Neural cell (in vitro differentiated cells): Measurements from ENCODE around the gene ZNF532. TPM values are rescaled to one million over a fixed set of nuclear protein-coding genes. Genes with fewer than 3 reads are reported as not detected.

ENCODE experiments used
- H2AFZ ChIP-seq: fragments of 200-600, 300-800 bp; sonication (generic), shearing (Covaris generic); 2 replicates; pipeline ENCODE4 v1.6.0; 2014; ENCODE audit warnings: low read depth, mild to moderate bottlenecking, antibody characterized with exemption, low read length, moderate library complexity
- H3F3A ChIP-seq: fragments of 200-600 bp; shearing (Covaris generic); 2 replicates; pipeline ENCODE4 v1.6.1; 2016; ENCODE audit warnings: mild to moderate bottlenecking, moderate library complexity, mixed read lengths, antibody characterized with exemption, low read length; ENCODE audit not compliant: insufficient read depth, poor library complexity, severe bottlenecking
- H3K27ac ChIP-seq: fragments of 200-600, 300-800 bp; sonication (generic), shearing (Covaris generic); 2 replicates; pipeline ENCODE4 v1.5.1; 2014; ENCODE audit warnings: mild to moderate bottlenecking, low read length, moderate library complexity
- H3K27me3 ChIP-seq: fragments of 300-800, 200-600 bp; sonication (generic), shearing (Covaris generic); 2 replicates; pipeline ENCODE4 v1.6.0; 2014; ENCODE audit warnings: mild to moderate bottlenecking, low read depth, low read length, moderate library complexity; ENCODE audit not compliant: insufficient read depth
- H3K36me3 ChIP-seq: fragments of 300-800, 200-600 bp; sonication (generic), shearing (Covaris generic); 2 replicates; pipeline ENCODE4 v1.5.1; 2014; ENCODE audit warnings: mild to moderate bottlenecking, antibody characterized with exemption, low read length, moderate library complexity; ENCODE audit not compliant: insufficient read depth
- H3K4me2 ChIP-seq: fragments of 300-800, 200-600 bp; sonication (generic), shearing (Covaris generic); 2 replicates; pipeline ENCODE4 v1.6.0; 2014; ENCODE audit warnings: mild to moderate bottlenecking, low read length
- H3K4me3 ChIP-seq: fragments of 300-800, 200-600 bp; sonication (generic), shearing (Covaris generic); 2 replicates; pipeline ENCODE4 v1.5.1; 2014; ENCODE audit warnings: mild to moderate bottlenecking, low read length, moderate library complexity
- H3K79me2 ChIP-seq: fragments of 200-600 bp; shearing (Covaris generic); replicated peaks from 2 replicates; pipeline ENCODE4 v1.6.0; 2014; ENCODE audit warnings: mild to moderate bottlenecking, low read length, moderate library complexity; ENCODE audit not compliant: insufficient read depth
- H3K9ac ChIP-seq: fragments of 300-800, 200-600 bp; sonication (generic), shearing (Covaris generic); 2 replicates; pipeline ENCODE4 v1.6.1; 2016; ENCODE audit warnings: mild to moderate bottlenecking, low read length, mixed read lengths
- H3K9me2 ChIP-seq: fragments of 200-600 bp; shearing (Covaris generic); 2 replicates; pipeline ENCODE4 v1.6.1; 2016; ENCODE audit warnings: mild to moderate bottlenecking, low read length, mixed read lengths; ENCODE audit not compliant: insufficient read depth
- H3K9me3 ChIP-seq: fragments of 200-600, 300-800 bp; sonication (generic), shearing (Covaris generic); 2 replicates; pipeline ENCODE4 v1.6.1; 2016; ENCODE audit warnings: mild to moderate bottlenecking, mixed run types, low read length, moderate library complexity, mixed read lengths
- H4K20me1 ChIP-seq: fragments of 200-600 bp; shearing (Covaris generic); 2 replicates; pipeline ENCODE4 v1.6.1; 2016; ENCODE audit warnings: mild to moderate bottlenecking, mixed run types; ENCODE audit not compliant: insufficient read depth
- EP300 ChIP-seq: fragments of 450-650 bp; conservative IDR thresholded peaks from 2 replicates; pipeline ENCODE4 v1.6.1; 2014; ENCODE audit warnings: antibody characterized with exemption, mild to moderate bottlenecking, moderate library complexity; ENCODE audit not compliant: poor library complexity, severe bottlenecking
- EZH2 ChIP-seq: fragments of 200-600, 300-800 bp; shearing (Covaris generic), sonication (generic); IDR thresholded peaks from 2 replicates; pipeline ENCODE4 v1.6.1; 2014; ENCODE audit warnings: antibody characterized with exemption, low read length, borderline replicate concordance, mild to moderate bottlenecking; ENCODE audit not compliant: insufficient read depth, poor library complexity, severe bottlenecking
- MXI1 ChIP-seq: fragments of 450-650 bp; conservative IDR thresholded peaks from 2 replicates; pipeline ENCODE4 v1.6.1; 2014; ENCODE audit warnings: antibody characterized with exemption, mild to moderate bottlenecking; ENCODE audit not compliant: poor library complexity, severe bottlenecking
- POLR2AphosphoS5 ChIP-seq: IDR thresholded peaks from 2 replicates; pipeline ENCODE4 v1.6.1; 2012
- RAD21 ChIP-seq: fragments of 450-650 bp; conservative IDR thresholded peaks from 2 replicates; pipeline ENCODE4 v1.6.1; 2014; ENCODE audit warnings: antibody characterized with exemption, mild to moderate bottlenecking, moderate library complexity
- SMC3 ChIP-seq: fragments of 450-650 bp; conservative IDR thresholded peaks from 2 replicates; pipeline ENCODE4 v1.6.1; 2014; ENCODE audit warnings: antibody characterized with exemption, mild to moderate bottlenecking, moderate library complexity; ENCODE audit not compliant: poor library complexity
- TAF1 ChIP-seq: IDR thresholded peaks from 2 replicates; pipeline ENCODE4 v1.6.1; 2012; ENCODE audit warnings: low read depth
- polyA plus RNA-seq: library from polyadenylated mRNA; depleted of rRNA; stranded (reverse); fragments of >200 nt; gene quantifications from 2 replicates; pipeline ENCODE4 v1.2.3, GENCODE V29; 2014
- TF ChIP-seq, protein P1 (sequence below): fragments of 450-650 bp; IDR thresholded peaks from 2 replicates; pipeline ENCODE4 v1.5.1; 2014; ENCODE audit warnings: antibody characterized with exemption, mild to moderate bottlenecking, moderate library complexity; ENCODE audit not compliant: poor library complexity, severe bottlenecking
- TF ChIP-seq, protein P2 (sequence below): IDR thresholded peaks from 2 replicates; pipeline ENCODE4 v1.6.1; 2012; ENCODE audit warnings: borderline replicate concordance

Gene ZNF532
- polyA plus RNA-seq, 1 donor from 2014 or later = 119 TPM

DNA sequence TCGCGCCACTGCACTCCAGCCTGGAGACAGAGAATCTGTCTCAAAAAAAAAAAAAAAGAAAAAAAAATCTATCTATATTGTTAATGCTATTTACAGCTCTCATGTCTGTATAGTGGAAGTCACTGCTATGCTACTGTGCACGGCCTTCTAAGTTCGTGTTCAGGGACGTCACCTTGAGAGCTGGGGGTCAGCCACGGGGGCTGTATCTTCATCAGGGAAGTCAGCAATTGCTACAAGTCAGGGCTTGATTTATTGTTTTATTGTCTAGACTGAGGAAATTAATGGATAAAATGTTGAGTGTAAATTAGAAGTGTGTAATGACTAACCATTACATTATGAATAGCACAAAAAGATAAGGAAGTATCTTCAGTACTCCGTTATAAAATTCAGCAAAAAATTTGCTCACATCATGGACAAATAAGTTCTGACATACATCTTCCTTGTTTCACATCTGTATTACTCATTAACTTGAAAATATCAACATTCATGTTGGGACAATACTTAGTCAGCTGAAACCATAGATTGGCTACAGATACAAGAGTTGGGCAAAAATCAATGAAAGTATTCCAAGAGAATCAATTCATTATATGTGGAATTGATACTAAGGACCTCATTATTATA lies 138.4 kb downstream of the ZNF532 start:
- H3K4me3 ChIP-seq = no peak overlapping the region
- H3K79me2 ChIP-seq = no peaks in the 10 kb centered on the region
- no peak overlapping the region for H3K9ac ChIP-seq
- H3K27ac ChIP-seq = no peak overlapping the region
- no peaks in the 10 kb centered on the region for H4K20me1 ChIP-seq
- no peak overlapping the region for H3K4me2 ChIP-seq
- H3K27me3 ChIP-seq = no peaks in the 10 kb centered on the region
- no peaks in the 10 kb centered on the region for H3K9me3 ChIP-seq
- no peak overlapping the region for H2AFZ ChIP-seq
- no peaks in the 10 kb centered on the region for H3F3A ChIP-seq
- no peaks in the 10 kb centered on the region for H3K36me3 ChIP-seq
- H3K9me2 ChIP-seq = no peaks in the 10 kb centered on the region
- TF ChIP-seq POLR2AphosphoS5 (no peak), EZH2 (no peak), TAF1 (no peak)
- TF ChIP-seq, protein P1, sequence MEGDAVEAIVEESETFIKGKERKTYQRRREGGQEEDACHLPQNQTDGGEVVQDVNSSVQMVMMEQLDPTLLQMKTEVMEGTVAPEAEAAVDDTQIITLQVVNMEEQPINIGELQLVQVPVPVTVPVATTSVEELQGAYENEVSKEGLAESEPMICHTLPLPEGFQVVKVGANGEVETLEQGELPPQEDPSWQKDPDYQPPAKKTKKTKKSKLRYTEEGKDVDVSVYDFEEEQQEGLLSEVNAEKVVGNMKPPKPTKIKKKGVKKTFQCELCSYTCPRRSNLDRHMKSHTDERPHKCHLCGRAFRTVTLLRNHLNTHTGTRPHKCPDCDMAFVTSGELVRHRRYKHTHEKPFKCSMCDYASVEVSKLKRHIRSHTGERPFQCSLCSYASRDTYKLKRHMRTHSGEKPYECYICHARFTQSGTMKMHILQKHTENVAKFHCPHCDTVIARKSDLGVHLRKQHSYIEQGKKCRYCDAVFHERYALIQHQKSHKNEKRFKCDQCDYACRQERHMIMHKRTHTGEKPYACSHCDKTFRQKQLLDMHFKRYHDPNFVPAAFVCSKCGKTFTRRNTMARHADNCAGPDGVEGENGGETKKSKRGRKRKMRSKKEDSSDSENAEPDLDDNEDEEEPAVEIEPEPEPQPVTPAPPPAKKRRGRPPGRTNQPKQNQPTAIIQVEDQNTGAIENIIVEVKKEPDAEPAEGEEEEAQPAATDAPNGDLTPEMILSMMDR = no peak

DNA sequence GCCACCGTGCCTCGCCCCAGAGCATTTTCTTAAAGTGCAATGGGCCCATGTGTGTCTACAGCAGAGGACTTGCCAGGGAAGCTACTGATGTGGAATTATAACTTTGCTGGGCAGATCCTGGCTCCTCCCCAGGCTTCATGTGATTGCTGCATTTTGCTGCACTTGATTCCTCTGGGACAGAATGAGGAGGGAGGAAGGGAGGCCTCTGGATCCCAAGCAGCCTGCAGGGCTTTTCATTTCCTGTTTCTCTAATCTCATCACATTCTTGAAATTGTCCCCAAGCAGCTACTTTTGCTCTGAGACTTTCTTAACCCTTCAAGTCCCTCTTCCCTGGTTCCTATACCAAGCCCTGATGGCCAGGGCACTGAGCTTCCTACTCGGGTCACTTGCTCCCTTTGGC lies 140.6 kb downstream of the ZNF532 start:
- Histone ChIP-seq H3F3A (no peaks in the 10 kb centered on the region), H3K36me3 (no peaks in the 10 kb centered on the region), H3K9me2 (no peaks in the 10 kb centered on the region), H3K27me3 (no peaks in the 10 kb centered on the region), H3K4me2 (no peak overlapping the region), H3K4me3 (no peak overlapping the region), H3K27ac (no peak overlapping the region), H3K9me3 (no peaks in the 10 kb centered on the region), H4K20me1 (no peaks in the 10 kb centered on the region), H3K79me2 (no peaks in the 10 kb centered on the region), H2AFZ (no peak overlapping the region), H3K9ac (no peak overlapping the region)
- TF ChIP-seq TAF1 (no peak), SMC3 (no peak), EP300 (no peak), POLR2AphosphoS5 (no peak), EZH2 (no peak), MXI1 (no peak), RAD21 (no peak)
- TF ChIP-seq, protein P1 = no peak
- TF ChIP-seq, protein P2, sequence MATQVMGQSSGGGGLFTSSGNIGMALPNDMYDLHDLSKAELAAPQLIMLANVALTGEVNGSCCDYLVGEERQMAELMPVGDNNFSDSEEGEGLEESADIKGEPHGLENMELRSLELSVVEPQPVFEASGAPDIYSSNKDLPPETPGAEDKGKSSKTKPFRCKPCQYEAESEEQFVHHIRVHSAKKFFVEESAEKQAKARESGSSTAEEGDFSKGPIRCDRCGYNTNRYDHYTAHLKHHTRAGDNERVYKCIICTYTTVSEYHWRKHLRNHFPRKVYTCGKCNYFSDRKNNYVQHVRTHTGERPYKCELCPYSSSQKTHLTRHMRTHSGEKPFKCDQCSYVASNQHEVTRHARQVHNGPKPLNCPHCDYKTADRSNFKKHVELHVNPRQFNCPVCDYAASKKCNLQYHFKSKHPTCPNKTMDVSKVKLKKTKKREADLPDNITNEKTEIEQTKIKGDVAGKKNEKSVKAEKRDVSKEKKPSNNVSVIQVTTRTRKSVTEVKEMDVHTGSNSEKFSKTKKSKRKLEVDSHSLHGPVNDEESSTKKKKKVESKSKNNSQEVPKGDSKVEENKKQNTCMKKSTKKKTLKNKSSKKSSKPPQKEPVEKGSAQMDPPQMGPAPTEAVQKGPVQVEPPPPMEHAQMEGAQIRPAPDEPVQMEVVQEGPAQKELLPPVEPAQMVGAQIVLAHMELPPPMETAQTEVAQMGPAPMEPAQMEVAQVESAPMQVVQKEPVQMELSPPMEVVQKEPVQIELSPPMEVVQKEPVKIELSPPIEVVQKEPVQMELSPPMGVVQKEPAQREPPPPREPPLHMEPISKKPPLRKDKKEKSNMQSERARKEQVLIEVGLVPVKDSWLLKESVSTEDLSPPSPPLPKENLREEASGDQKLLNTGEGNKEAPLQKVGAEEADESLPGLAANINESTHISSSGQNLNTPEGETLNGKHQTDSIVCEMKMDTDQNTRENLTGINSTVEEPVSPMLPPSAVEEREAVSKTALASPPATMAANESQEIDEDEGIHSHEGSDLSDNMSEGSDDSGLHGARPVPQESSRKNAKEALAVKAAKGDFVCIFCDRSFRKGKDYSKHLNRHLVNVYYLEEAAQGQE = no peak
